Measurements from ENCODE around the gene BIVM. TPM values are rescaled to one million over a fixed set of nuclear protein-coding genes. Genes with fewer than 3 reads are reported as not detected.
"Not testable (repeated sequence)": the region's sequence is repeated elsewhere in the genome, so short reads cannot be mapped to it uniquely, and the experiment has no call there.

Gene BIVM
- polyA plus RNA-seq, 3 donors, result 46.2 to 79.6 (median 55.5) TPM

GRCh38 chr13:102777736-102778135 lies 21.2 kb upstream of the BIVM start:
- no peak for DNase-seq (ENCODE audit: extremely low read depth in 1 of 11, low read depth in 9 of 11, low spot score in 4 of 11)

GRCh38 chr13:102779436-102780159 lies 19.3 kb upstream of the BIVM start:
- DNase-seq (ENCODE audit: extremely low read depth in 1 of 11, low read depth in 9 of 11, low spot score in 4 of 11), result no peak

GRCh38 chr13:102780656-102781055 lies 18.3 kb upstream of the BIVM start:
- DNase-seq (ENCODE audit: extremely low read depth in 1 of 11, low read depth in 9 of 11, low spot score in 4 of 11), result not testable (repeated sequence)

DNA sequence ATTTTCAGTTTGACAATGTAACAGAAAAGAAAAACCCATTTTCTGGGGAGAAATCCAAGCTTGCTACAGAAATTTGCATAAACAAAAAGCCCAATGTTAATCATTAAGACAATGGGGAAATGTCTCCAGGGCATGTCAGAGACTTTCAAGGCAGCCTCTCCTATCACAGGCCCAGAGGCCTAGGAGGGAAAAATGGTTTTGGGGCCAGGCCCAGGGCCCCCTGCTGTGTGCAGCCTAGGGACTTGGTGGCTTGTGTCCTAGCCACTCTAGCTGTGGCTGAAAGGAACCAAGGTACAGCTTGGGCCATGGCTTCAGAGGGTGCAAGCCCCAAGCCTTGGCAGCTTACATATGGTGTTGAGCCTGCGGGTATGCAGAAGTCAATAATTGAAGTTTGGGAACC lies 17.3 kb upstream of the BIVM start:
- no peak for DNase-seq (ENCODE audit: extremely low read depth in 1 of 11, low read depth in 9 of 11, low spot score in 4 of 11)

DNA sequence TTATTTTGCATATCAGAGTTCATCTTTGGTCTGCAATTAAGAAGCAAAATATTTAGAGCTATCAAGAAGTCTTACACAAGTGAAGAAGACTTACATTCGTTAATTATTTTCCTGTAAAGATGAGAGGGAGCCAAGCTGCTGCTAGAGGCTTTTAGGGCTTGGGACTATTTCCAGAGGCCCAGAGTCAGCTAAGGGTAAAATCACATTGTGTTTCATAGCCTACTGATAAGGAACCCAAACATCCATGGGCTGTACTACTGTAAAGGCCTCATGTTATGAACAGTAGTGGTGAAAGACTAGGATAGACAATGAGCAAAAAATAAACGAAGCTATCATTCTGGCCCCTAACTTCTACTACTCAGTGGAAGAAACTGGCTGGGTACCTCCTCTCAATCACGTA lies 14.4 kb upstream of the BIVM start:
- no peak for DNase-seq (ENCODE audit: extremely low read depth in 1 of 11, low read depth in 9 of 11, low spot score in 4 of 11)

GRCh38 chr13:102788683-102789082 lies 10.2 kb upstream of the BIVM start:
- no peak for DNase-seq (ENCODE audit: extremely low read depth in 1 of 11, low read depth in 9 of 11, low spot score in 4 of 11)

GRCh38 chr13:102792396-102792795 lies 6.5 kb upstream of the BIVM start:
- no peak for DNase-seq (ENCODE audit: extremely low read depth in 1 of 11, low read depth in 9 of 11, low spot score in 4 of 11)

DNA sequence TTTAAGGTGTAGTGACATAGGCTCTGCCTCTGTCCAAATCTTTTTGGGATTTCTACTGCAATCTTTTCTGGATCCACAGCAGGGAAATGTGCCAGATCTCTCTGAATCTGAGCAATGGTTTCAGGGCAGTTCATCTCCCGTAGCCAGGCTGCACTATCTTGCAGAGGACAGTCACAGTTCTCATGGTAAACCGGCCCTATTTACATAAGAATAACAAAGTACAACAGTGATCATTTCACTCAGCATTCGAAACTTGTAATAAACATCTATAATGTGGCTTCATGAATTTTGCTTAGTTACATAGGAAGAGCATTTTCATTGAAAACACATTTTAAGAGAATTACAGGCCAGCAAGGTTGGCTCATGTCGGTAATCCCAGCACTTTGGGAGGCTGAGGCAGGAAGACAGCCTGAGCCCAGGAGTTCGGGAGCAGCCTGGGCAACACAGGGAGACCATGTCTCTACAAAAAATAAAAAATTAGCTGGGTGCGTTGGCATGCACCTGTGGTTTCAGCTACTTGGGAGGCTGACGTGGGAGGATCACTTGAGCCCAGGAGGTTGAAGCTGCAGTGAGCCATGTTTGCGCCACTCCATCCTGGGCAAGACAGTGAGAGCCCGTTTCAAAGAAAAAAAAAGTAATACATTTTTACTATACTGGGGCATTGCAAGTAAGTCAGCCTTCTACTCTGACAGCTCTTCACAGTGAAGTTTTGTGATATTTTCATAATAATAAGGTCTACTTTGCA lies 5.1 kb upstream of the BIVM start:
- DNase-seq (ENCODE audit: extremely low read depth in 1 of 11, low read depth in 9 of 11, low spot score in 4 of 11), result no peak

DNA sequence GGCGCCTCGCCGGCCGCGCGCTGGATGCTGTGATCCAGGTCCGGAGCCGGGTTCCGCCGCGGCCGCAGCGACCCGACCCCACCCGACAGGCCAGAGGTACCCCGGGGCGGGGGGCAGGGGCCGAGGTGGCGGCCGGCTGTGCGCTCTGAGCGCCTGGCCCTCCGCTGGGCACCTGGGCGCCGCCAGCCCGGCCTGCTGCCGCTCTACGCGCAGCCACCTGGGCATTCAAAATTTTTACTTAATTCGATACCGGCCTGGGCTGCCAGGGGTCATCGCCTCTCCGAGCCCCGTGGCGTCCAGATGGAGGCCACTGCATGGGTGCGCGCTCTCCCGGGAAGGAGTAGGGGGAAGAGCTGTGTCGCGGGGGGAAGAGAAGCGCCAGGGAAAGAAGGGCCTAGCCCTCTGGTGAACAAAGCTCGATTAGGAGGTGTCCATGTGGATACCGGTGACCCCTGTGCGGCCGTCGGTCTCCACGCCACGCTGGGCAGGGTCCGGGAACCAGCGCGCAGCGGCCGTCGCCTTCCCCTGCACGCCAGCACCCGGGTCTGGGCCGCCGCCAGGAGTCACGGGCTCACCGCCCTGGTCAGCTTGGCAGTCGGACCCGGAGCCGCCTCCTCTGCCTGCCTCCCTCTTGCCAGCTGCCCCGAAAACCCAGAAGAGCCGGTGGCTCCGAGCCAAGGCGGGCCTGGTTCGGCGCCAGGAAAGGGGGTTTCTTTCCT lies 666 bp downstream of the BIVM start:
- peak in 6 of 11 donors; percentile 9 to 42 (median 24) for DNase-seq (ENCODE audit: extremely low read depth in 1 of 11, low read depth in 9 of 11, low spot score in 4 of 11)

GRCh38 chr13:102800145-102801041 lies 1.5 kb downstream of the BIVM start:
- peak in 9 of 11 donors; percentile 63 to 82 (median 73) for DNase-seq (ENCODE audit: extremely low read depth in 1 of 11, low read depth in 9 of 11, low spot score in 4 of 11)

- no peak for DNase-seq (ENCODE audit: extremely low read depth in 1 of 11, low read depth in 9 of 11, low spot score in 4 of 11)
These were observed 6.8 kb downstream of the BIVM start for GRCh38 chr13:102805680-102806079.

DNA sequence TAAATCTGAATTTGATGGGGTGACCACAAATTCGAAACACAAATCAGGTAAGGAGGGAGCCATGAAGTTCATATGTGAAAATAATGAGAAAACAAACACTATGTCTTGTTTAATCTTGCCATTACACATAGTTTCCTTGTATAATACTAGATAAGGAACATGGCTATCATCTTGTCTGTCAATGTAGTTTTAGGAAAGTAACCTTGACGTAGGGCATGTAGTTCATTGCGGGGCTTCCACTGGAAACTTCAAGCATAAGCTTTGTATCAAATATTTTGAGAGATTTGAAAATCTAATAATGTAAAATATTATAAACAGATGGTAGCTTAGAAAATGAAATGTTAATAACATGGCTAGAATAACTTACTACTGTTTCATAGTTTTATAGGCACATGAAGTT lies 8.8 kb downstream of the BIVM start:
- DNase-seq (ENCODE audit: extremely low read depth in 1 of 11, low read depth in 9 of 11, low spot score in 4 of 11), result no peak

GRCh38 chr13:102812611-102813287 lies 13.8 kb downstream of the BIVM start:
- DNase-seq (ENCODE audit: extremely low read depth in 1 of 11, low read depth in 9 of 11, low spot score in 4 of 11), result no peak

GRCh38 chr13:102814025-102814607 lies 15.2 kb downstream of the BIVM start:
- no peak for DNase-seq (ENCODE audit: extremely low read depth in 1 of 11, low read depth in 9 of 11, low spot score in 4 of 11)

- DNase-seq (ENCODE audit: extremely low read depth in 1 of 11, low read depth in 9 of 11, low spot score in 4 of 11), result no peak
These were observed 15.9 kb downstream of the BIVM start for GRCh38 chr13:102814793-102815192.

DNA sequence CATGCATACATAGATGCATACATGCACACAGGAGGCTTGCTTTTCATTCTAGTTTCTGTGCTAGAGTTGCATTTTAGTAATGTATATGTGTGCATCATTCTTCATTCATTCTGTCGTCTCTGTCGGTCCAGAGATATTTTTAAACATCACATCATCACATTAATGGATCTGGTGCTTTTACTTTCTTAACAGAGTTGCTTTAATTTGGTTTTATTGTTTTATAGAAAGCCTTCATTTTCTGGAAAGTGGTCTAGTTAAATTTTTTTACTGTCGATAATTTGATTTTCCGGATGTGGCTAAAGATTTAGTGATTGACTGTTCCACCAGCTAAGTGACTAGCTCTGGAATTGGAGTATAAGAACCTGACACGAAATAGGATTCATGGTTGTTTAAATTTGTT lies 16.9 kb downstream of the BIVM start:
- DNase-seq (ENCODE audit: extremely low read depth in 1 of 11, low read depth in 9 of 11, low spot score in 4 of 11), result no peak

- DNase-seq (ENCODE audit: extremely low read depth in 1 of 11, low read depth in 9 of 11, low spot score in 4 of 11), result no peak
These were observed 17.8 kb downstream of the BIVM start for GRCh38 chr13:102816708-102817107.

GRCh38 chr13:102817241-102817640 lies 18.3 kb downstream of the BIVM start:
- DNase-seq (ENCODE audit: extremely low read depth in 1 of 11, low read depth in 9 of 11, low spot score in 4 of 11), result no peak

All from renal cortex interstitium (tissue), 11 donors.